ENCODE results near the gene CIDEB.

DNA sequence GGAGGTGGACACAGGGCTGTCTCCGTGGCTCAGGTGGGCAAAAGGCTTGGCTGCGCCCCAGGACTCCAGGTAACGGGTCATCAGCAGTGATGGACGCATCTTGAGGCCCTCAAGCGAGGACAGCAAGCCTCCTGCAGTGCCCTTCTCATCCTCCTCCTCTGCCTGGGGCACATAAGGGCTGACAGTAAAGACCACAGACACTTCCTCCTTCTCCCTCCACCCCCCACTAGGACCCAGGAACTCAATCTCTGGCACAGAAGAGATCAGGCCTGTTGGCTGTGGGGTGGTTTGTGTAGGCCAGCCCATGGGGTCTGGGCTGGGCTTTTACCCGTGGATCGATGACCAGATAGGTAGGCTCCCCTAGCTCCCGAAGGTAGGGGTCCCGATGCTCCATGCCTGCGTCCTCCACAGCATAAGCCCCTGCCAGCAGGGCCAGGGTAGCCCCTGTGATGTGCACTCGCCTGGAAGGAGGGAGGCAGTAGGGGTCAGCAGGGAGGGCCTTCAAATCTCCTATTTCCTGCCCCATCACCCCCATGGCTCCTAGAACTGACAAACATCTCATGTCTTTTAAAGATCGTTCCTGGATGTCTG, 21.4 kb upstream of the CIDEB start:
- TF ChIP-seq RAD21 (conservative IDR thresholded peaks at IDR 0.05) (no peak), EZH2 (IDR thresholded peaks at IDR 0.05; ENCODE audit: borderline replicate concordance, insufficient read depth, low read length, poor library complexity, severe bottlenecking) (no peak), EP300 (conservative IDR thresholded peaks at IDR 0.05; ENCODE audit: poor library complexity, severe bottlenecking) (no peak), TAF1 (IDR thresholded peaks at IDR 0.05; ENCODE audit: low read depth) (no peak)
- TF ChIP-seq, protein P1, sequence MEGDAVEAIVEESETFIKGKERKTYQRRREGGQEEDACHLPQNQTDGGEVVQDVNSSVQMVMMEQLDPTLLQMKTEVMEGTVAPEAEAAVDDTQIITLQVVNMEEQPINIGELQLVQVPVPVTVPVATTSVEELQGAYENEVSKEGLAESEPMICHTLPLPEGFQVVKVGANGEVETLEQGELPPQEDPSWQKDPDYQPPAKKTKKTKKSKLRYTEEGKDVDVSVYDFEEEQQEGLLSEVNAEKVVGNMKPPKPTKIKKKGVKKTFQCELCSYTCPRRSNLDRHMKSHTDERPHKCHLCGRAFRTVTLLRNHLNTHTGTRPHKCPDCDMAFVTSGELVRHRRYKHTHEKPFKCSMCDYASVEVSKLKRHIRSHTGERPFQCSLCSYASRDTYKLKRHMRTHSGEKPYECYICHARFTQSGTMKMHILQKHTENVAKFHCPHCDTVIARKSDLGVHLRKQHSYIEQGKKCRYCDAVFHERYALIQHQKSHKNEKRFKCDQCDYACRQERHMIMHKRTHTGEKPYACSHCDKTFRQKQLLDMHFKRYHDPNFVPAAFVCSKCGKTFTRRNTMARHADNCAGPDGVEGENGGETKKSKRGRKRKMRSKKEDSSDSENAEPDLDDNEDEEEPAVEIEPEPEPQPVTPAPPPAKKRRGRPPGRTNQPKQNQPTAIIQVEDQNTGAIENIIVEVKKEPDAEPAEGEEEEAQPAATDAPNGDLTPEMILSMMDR (IDR thresholded peaks at IDR 0.05; ENCODE audit: poor library complexity, severe bottlenecking): no peak
- TF ChIP-seq, protein P2, sequence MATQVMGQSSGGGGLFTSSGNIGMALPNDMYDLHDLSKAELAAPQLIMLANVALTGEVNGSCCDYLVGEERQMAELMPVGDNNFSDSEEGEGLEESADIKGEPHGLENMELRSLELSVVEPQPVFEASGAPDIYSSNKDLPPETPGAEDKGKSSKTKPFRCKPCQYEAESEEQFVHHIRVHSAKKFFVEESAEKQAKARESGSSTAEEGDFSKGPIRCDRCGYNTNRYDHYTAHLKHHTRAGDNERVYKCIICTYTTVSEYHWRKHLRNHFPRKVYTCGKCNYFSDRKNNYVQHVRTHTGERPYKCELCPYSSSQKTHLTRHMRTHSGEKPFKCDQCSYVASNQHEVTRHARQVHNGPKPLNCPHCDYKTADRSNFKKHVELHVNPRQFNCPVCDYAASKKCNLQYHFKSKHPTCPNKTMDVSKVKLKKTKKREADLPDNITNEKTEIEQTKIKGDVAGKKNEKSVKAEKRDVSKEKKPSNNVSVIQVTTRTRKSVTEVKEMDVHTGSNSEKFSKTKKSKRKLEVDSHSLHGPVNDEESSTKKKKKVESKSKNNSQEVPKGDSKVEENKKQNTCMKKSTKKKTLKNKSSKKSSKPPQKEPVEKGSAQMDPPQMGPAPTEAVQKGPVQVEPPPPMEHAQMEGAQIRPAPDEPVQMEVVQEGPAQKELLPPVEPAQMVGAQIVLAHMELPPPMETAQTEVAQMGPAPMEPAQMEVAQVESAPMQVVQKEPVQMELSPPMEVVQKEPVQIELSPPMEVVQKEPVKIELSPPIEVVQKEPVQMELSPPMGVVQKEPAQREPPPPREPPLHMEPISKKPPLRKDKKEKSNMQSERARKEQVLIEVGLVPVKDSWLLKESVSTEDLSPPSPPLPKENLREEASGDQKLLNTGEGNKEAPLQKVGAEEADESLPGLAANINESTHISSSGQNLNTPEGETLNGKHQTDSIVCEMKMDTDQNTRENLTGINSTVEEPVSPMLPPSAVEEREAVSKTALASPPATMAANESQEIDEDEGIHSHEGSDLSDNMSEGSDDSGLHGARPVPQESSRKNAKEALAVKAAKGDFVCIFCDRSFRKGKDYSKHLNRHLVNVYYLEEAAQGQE (IDR thresholded peaks at IDR 0.05; ENCODE audit: borderline replicate concordance): no peak

Measured in neural cell (in vitro differentiated cells).